IMR-90 (cell line): ENCODE data around the gene FAM219A. TPM values are rescaled to one million over a fixed set of nuclear protein-coding genes. Genes with fewer than 3 reads are reported as not detected.

Source experiments
- ATAC-seq: fragments of 200-7000 bp; cut with Tn5 transposase; 2 replicates; pipeline ENCODE4 v1.9.1; 2020; ENCODE audit warnings: low read depth, mild to moderate bottlenecking, moderate library complexity
- BruUV-seq: library from RNA; stranded (reverse); fragments of 400-500 nt; replicated peaks from 2 replicates; lab custom pipeline; 2021; lab: Mats Ljungman, UMichigan
- CTCF ChIA-PET: fragments of 300-600 bp; formaldehyde crosslinking; extraction: SDS; loops from one replicate; lab custom pipeline; 2021; ENCODE audit warnings: antibody characterized with exemption; lab: Yijun Ruan, JAX
- POLR2A ChIA-PET: fragments of 300-600 bp; sonication (Branson Sonifier 250); formaldehyde crosslinking; loops from one replicate; lab custom pipeline; 2022; ENCODE audit warnings: antibody characterized with exemption; ENCODE audit not compliant: unreplicated experiment; lab: Charles Lee
- DNase-seq: peaks from one replicate; pipeline ENCODE4 v3.0.0; 2013
- H2AFZ ChIP-seq: replicated peaks from 2 replicates; pipeline ENCODE3; 2013; ENCODE audit warnings: low read length, mild to moderate bottlenecking; ENCODE audit not compliant: poor library complexity
- H2AK5ac ChIP-seq: 2 replicates; pipeline ENCODE4 v1.6.1; 2013; ENCODE audit warnings: low read depth, low read length, inconsistent platforms
- H2AK9ac ChIP-seq: replicated peaks from 2 replicates; pipeline ENCODE3; 2013; ENCODE audit warnings: mild to moderate bottlenecking, low read depth, low read length, moderate library complexity; ENCODE audit not compliant: poor library complexity
- H2BK120ac ChIP-seq: 2 replicates; pipeline ENCODE4 v1.6.1; 2013; ENCODE audit warnings: low read depth, low read length, inconsistent platforms
- H2BK15ac ChIP-seq: 3 replicates; pipeline ENCODE4 v1.6.1; 2013; ENCODE audit warnings: low read depth, low read length, inconsistent platforms
- H2BK20ac ChIP-seq: 2 replicates; pipeline ENCODE4 v1.6.1; 2013; ENCODE audit warnings: low read depth, mild to moderate bottlenecking, inconsistent platforms, low read length, moderate library complexity
- H2BK5ac ChIP-seq: 2 replicates; pipeline ENCODE4 v1.6.1; 2013; ENCODE audit warnings: mild to moderate bottlenecking, low read depth, low read length, inconsistent platforms; ENCODE audit not compliant: poor library complexity, severe bottlenecking
- H3K14ac ChIP-seq: replicated peaks from 2 replicates; pipeline ENCODE4 v1.6.1; 2013; ENCODE audit warnings: low read depth, low read length, inconsistent platforms
- H3K18ac ChIP-seq: 2 replicates; pipeline ENCODE4 v1.6.1; 2013; ENCODE audit warnings: low read depth, low read length, control low read depth
- H3K23ac ChIP-seq: 2 replicates; pipeline ENCODE4 v1.6.1; 2013; ENCODE audit warnings: low read depth, low read length, inconsistent platforms
- H3K27ac ChIP-seq: 2 replicates; pipeline ENCODE4 v1.5.1; 2013; ENCODE audit warnings: mild to moderate bottlenecking, control low read depth, low read length; ENCODE audit not compliant: insufficient read depth
- H3K27me3 ChIP-seq: 2 replicates; pipeline ENCODE4 v1.6.1; 2013; ENCODE audit warnings: low read length; ENCODE audit not compliant: control insufficient read depth, insufficient read depth
- H3K36me3 ChIP-seq: 2 replicates; pipeline ENCODE4 v1.6.1; 2013; ENCODE audit warnings: low read length, mixed read lengths; ENCODE audit not compliant: control insufficient read depth, insufficient read depth
- H3K4ac ChIP-seq: 2 replicates; pipeline ENCODE4 v1.6.1; 2013; ENCODE audit warnings: low read depth, low read length, inconsistent platforms
- H3K4me1 ChIP-seq: 2 replicates; pipeline ENCODE4 v1.6.1; 2013; ENCODE audit warnings: low read length, mixed read lengths; ENCODE audit not compliant: control insufficient read depth, insufficient read depth
- H3K4me2 ChIP-seq: 2 replicates; pipeline ENCODE4 v1.6.1; 2013; ENCODE audit warnings: low read depth, mild to moderate bottlenecking, control low read depth, low read length, moderate library complexity
- H3K4me3 ChIP-seq: 2 replicates; pipeline ENCODE4 v1.5.1; 2013; ENCODE audit warnings: low read depth, mild to moderate bottlenecking, control low read depth, low read length, moderate library complexity; ENCODE audit not compliant: insufficient read depth
- H3K56ac ChIP-seq: 2 replicates; pipeline ENCODE4 v1.6.1; 2013; ENCODE audit warnings: low read length, inconsistent platforms; ENCODE audit not compliant: insufficient read depth; ENCODE audit errors: extremely low read depth
- H3K79me1 ChIP-seq, 2 experiments: 2 replicates each; pipeline ENCODE4 v1.6.1; 2013; ENCODE audit warnings: low read length in 2 of 2, inconsistent platforms in 1 of 2, low read depth in 1 of 2
- H3K9ac ChIP-seq: 2 replicates; pipeline ENCODE4 v1.6.1; 2013; ENCODE audit warnings: low read depth, low read length, control low read depth
- H3K9me1 ChIP-seq: 2 replicates; pipeline ENCODE4 v1.6.1; 2013; ENCODE audit warnings: low read length, inconsistent platforms; ENCODE audit not compliant: insufficient read depth
- H3K9me3 ChIP-seq: 2 replicates; pipeline ENCODE4 v1.6.1; 2013; ENCODE audit warnings: low read length; ENCODE audit not compliant: control insufficient read depth, insufficient read depth
- H4K20me1 ChIP-seq: 2 replicates; pipeline ENCODE4 v1.6.1; 2013; ENCODE audit warnings: low read length, inconsistent platforms; ENCODE audit not compliant: insufficient read depth
- H4K5ac ChIP-seq: 2 replicates; pipeline ENCODE4 v1.6.1; 2013; ENCODE audit warnings: mild to moderate bottlenecking, low read depth, low read length, control low read depth
- H4K8ac ChIP-seq, 2 experiments: 2 replicates each; pipeline ENCODE4 v1.6.1; 2013; ENCODE audit warnings: low read depth in 2 of 2, low read length in 2 of 2, control low read depth in 1 of 2, inconsistent platforms in 1 of 2
- H4K91ac ChIP-seq: 2 replicates; pipeline ENCODE4 v1.6.1; 2013; ENCODE audit warnings: low read depth, low read length, inconsistent platforms; ENCODE audit not compliant: insufficient read depth
- BHLHE40 ChIP-seq: fragments of 150-350 bp; IDR thresholded peaks from 2 replicates; pipeline ENCODE4 v1.6.1; 2016; ENCODE audit warnings: mild to moderate bottlenecking, low read depth, low read length
- CEBPB ChIP-seq: IDR thresholded peaks from 2 replicates; pipeline ENCODE4 v1.6.1; 2012; ENCODE audit warnings: low read depth, low read length, improper control_type of control experiment
- CHD1 ChIP-seq: IDR thresholded peaks from 2 replicates; pipeline ENCODE4 v1.6.1; 2012; ENCODE audit warnings: low read depth, low read length, improper control_type of control experiment
- RAD21 ChIP-seq: IDR thresholded peaks from 2 replicates; pipeline ENCODE4 v1.6.1; 2012; ENCODE audit warnings: low read length, improper control_type of control experiment
- RFX5 ChIP-seq: IDR thresholded peaks from 2 replicates; pipeline ENCODE4 v1.8.0; 2012; ENCODE audit warnings: low read depth, mild to moderate bottlenecking, low read length, moderate library complexity
- SMC3 ChIP-seq: fragments of 150-350 bp; IDR thresholded peaks from 2 replicates; pipeline ENCODE4 v1.6.1; 2016; ENCODE audit warnings: low read depth, mild to moderate bottlenecking, antibody characterized with exemption, low read length, moderate library complexity
- WGBS, 2 experiments: methylation state at CpG; one replicate each; pipeline versions ENCODE4 v1.1.5 to v1.1.7; 2013; ENCODE audit warnings: missing lambda C conversion rate in 2 of 2; ENCODE audit not compliant: insufficient read length in 1 of 2; ENCODE audit errors: extremely low coverage in 2 of 2; 5-methylcytosine and 5-hydroxymethylcytosine counted together
- dilution Hi-C: fragments of 300-500 bp; cut with HindIII; formaldehyde crosslinking; loops from one replicate; pipeline ENCODE4 v1.14.3; 2018; ENCODE audit warnings: low sequenced_read_pairs; ENCODE audit not compliant: unreplicated experiment
- in situ Hi-C: fragments of 300-500 bp; cut with MboI; formaldehyde crosslinking; loops from 3 replicates; pipeline ENCODE4 v1.14.3; 2019; ENCODE audit warnings: low sequenced_read_pairs, inconsistent platforms, mixed read lengths
- intact Hi-C: fragments of 100-400 bp; cut with micrococcal nuclease; formaldehyde crosslinking; loops from 2 replicates; pipeline ENCODE4 v1.10.0; 2022
- polyA plus RNA-seq, 3 experiments: library from polyadenylated mRNA; depleted of rRNA; stranded (reverse); fragments of >200 nt; gene quantifications; 2 replicates each; pipeline ENCODE4 v1.2.3, GENCODE V29; 2012; ENCODE audit warnings: low replicate concordance in 1 of 3
- total RNA-seq: library from RNA; depleted of rRNA; stranded (reverse); fragments of >200 nt; gene quantifications from 2 replicates; pipeline ENCODE4 v1.2.3, GENCODE V29; 2012
- TF ChIP-seq, protein P1 (sequence below): fragments of 150-350 bp; IDR thresholded peaks from 2 replicates; pipeline ENCODE4 v1.6.1; 2017; ENCODE audit warnings: mild to moderate bottlenecking, antibody characterized with exemption, low read length, low read depth
- TF ChIP-seq, protein P2 (sequence below): fragments of 150-350 bp; IDR thresholded peaks from 2 replicates; pipeline ENCODE4 v1.6.1; 2016; ENCODE audit warnings: low read depth, mild to moderate bottlenecking, low read length, moderate library complexity, borderline replicate concordance
- TF ChIP-seq, protein P3 (sequence below): conservative IDR thresholded peaks from 2 replicates; pipeline ENCODE4 v1.5.1; 2012; ENCODE audit warnings: mild to moderate bottlenecking, low read depth, low read length, improper control_type of control experiment

Gene FAM219A
- total and polyA plus RNA-seq, 2 of the 4 experiments (the other 2 are of a cell fraction): 4.8 to 20.8 TPM

DNA sequence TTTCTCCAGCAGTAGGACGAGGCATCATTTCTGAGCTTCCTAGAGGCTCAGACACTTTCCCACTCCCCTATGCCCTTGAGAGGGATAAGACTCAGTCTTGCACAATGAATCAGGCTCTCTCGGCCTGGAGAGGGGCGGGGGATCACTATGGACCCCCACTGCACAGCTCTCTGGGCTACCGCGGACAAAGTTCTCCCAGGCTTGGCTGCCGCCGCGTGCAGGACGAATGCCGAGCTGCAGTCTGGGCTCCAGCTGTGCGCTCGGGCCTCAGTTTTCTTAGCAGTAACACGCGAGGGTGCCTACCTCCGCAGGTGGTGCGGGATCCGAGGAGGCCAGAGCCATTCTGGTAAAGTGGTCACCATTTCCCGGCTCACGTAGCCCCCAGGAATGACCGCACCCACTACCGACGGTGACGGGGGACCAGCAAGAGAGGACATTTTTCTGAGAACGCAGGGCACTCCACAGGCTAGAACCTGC is 78.3 kb downstream of the FAM219A start:
- H3K27ac ChIP-seq: no peak overlapping the region
- no peak overlapping the region for H2BK20ac ChIP-seq
- no peak for TF ChIP-seq SMC3
- TF ChIP-seq, protein P1, sequence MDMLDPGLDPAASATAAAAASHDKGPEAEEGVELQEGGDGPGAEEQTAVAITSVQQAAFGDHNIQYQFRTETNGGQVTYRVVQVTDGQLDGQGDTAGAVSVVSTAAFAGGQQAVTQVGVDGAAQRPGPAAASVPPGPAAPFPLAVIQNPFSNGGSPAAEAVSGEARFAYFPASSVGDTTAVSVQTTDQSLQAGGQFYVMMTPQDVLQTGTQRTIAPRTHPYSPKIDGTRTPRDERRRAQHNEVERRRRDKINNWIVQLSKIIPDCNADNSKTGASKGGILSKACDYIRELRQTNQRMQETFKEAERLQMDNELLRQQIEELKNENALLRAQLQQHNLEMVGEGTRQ: no peak
- TF ChIP-seq CEBPB: 0 out of 2 replicates have a peak, but pooled peaks have one; percentile 1
- TF ChIP-seq CHD1: no peak
- TF ChIP-seq, protein P2, sequence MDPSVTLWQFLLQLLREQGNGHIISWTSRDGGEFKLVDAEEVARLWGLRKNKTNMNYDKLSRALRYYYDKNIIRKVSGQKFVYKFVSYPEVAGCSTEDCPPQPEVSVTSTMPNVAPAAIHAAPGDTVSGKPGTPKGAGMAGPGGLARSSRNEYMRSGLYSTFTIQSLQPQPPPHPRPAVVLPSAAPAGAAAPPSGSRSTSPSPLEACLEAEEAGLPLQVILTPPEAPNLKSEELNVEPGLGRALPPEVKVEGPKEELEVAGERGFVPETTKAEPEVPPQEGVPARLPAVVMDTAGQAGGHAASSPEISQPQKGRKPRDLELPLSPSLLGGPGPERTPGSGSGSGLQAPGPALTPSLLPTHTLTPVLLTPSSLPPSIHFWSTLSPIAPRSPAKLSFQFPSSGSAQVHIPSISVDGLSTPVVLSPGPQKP: no peak
- TF ChIP-seq, protein P3, sequence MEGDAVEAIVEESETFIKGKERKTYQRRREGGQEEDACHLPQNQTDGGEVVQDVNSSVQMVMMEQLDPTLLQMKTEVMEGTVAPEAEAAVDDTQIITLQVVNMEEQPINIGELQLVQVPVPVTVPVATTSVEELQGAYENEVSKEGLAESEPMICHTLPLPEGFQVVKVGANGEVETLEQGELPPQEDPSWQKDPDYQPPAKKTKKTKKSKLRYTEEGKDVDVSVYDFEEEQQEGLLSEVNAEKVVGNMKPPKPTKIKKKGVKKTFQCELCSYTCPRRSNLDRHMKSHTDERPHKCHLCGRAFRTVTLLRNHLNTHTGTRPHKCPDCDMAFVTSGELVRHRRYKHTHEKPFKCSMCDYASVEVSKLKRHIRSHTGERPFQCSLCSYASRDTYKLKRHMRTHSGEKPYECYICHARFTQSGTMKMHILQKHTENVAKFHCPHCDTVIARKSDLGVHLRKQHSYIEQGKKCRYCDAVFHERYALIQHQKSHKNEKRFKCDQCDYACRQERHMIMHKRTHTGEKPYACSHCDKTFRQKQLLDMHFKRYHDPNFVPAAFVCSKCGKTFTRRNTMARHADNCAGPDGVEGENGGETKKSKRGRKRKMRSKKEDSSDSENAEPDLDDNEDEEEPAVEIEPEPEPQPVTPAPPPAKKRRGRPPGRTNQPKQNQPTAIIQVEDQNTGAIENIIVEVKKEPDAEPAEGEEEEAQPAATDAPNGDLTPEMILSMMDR: no peak
- no peak for TF ChIP-seq RFX5
- TF ChIP-seq BHLHE40: no peak
- no peak for TF ChIP-seq RAD21
- H2AFZ ChIP-seq: peak overlapping the region; percentile 99
- H3K27me3 ChIP-seq: peaks cover 2% of the 10 kb centered on the region; the same call in 1 of the 2 replicates
- in situ Hi-C loops (no loop called here), intact Hi-C loops (no loop called here), dilution Hi-C loops (no loop called here)
- no peak overlapping the region for H3K4ac ChIP-seq
- H3K9ac ChIP-seq: peak overlapping the region; percentile 27; the same call in 1 of the 2 replicates
- H3K4me3 ChIP-seq: no peak overlapping the region
- no peak overlapping the region for H2BK15ac ChIP-seq
- H3K4me2 ChIP-seq: no peak overlapping the region
- no peaks in the 10 kb centered on the region; the same call in 1 of the 2 replicates for H4K20me1 ChIP-seq
- ATAC-seq (no peak), DNase-seq (no peak)
- peak overlapping the region; percentile 79 for H4K5ac ChIP-seq
- peak overlapping the region; percentile 55 for H2AK5ac ChIP-seq
- CTCF ChIA-PET: interaction anchor here (1.3 kb wide), 1 partner anchor 48 kb away, joined by 3 read pairs; no protein-coding TSS in a partner anchor
- H3K36me3 ChIP-seq: no peaks in the 10 kb centered on the region
- no peaks in the 10 kb centered on the region for H3K9me3 ChIP-seq
- H3K14ac ChIP-seq: no peak overlapping the region
- H2BK120ac ChIP-seq: no peak overlapping the region
- peaks cover 8% of the 10 kb centered on the region for H3K4me1 ChIP-seq
- H2AK9ac ChIP-seq: peak overlapping the region; percentile 82
- no peak overlapping the region for H3K18ac ChIP-seq
- peak overlapping the region; percentile 32; the same call in 1 of the 2 replicates for H4K91ac ChIP-seq
- 26% methylated on average over 7 of the region's 24 CpGs; no CpG with 5 or more reads in 1 of the 2 experiments for whole genome bisulfite sequencing, 2 experiments
- BruUV-seq: no TSS peak
- POLR2A ChIA-PET: no interaction called here
- no peak overlapping the region for H3K56ac ChIP-seq
- H4K8ac ChIP-seq: peak overlapping the region; percentile 82 to 83
- no peak overlapping the region for H2BK5ac ChIP-seq
- no peak overlapping the region for H3K23ac ChIP-seq
- H3K9me1 ChIP-seq: peaks cover 8% of the 10 kb centered on the region; the same call in 1 of the 2 replicates
- H3K79me1 ChIP-seq: no peaks in the 10 kb centered on the region
